Hippocampal formation (tissue), 2 donors: ENCODE data around the gene LRRC56.

Experiments used
- DNase-seq, 2 donors: peaks; one replicate each; lab custom pipeline; 2025; lab: John Stamatoyannopoulos, UW

LRRC56 gene

DNA sequence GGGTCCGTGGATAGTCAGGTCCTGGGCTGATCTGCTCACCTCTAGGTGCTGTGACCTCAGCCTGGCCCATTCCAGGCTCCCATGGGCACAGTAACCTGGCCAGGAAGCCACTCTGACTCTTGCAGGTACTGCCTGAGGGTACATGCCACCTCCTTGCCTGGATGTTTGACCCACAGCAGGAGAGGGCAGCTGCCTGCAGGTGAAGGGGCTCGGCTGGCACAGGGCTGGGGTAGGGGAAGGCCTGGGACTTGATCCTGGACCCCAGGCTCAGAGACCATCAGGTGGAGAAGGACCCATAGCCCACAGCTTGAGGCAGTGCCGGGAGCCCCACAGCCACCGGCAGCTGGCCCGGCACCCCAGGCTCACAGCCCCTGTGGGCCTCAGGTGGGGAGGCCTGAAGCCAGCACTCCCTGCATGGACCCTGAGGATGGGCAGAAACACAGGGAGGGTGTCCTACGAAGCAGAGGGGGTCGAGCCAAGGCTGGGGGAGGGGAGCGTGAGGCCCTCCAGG is 2.7 kb downstream of the LRRC56 start:
- no peak for DNase-seq

DNA sequence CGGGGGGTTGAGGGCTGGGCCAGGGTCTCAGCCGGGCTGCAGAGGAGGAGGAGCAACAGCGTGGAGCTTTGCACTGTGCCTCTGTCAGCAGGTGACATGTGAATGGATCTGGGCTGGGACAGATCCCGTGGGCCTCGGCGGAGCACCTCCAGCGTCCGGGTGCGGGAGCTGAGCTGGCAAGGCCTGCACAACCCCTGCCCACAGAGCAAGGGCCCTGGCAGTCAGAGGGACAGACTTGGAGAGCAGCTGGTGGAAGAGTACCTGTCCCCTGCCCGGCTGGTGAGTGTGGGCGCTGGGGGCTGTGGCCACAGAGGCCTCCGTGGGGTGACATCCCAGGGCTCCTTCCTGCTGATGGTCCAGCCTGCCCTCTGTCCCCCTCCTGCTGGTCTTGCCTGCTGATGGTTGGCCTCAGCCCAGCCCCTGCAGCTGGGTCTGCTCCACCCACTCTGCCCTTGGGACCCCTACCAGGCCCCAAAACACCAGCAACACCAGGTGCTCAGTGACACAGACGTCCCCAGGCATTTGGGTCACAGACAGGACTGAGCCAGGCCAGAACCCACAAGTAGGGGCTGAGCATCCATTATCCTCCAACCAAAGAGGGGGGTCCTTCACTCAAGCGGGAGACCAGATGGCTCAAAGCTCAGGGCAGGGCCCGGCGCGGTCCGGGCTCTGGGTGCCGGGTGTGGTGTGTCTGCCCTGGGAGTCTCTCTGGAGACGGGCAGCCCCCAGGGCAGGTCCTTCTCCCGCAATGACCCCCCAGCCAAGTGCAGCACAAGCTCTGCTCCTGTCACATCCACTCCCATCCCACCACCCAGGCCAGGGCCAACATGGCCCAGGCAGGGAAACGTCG is 3.5 kb downstream of the LRRC56 start:
- no peak for DNase-seq

DNA sequence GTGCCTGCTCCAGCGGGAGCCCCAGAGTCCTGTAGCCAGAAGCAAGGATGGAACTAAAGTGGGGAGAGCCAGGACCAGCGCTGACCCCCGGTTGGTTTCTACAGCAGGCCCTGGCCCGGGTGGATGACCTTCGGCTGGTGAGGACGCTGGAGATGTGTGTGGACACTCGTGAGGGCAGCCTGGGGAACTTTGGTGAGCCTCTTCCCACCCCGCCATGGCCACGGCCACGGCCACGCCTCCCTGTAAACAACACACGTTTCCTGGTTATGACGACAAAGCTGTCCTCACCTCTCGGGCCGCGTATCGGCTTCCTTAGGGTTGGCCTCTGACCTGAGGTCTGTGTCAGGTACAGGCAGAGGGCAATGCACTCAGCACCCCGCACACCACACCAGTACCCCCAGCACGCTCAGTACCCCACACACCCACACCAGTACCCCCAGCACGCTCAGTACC is 4.1 kb downstream of the LRRC56 start:
- DNase-seq, result no peak

GRCh38 chr11:544817-545166 is 7.5 kb downstream of the LRRC56 start:
- no peak for DNase-seq

GRCh38 chr11:545171-545570 is 7.8 kb downstream of the LRRC56 start:
- DNase-seq, result no peak

DNA sequence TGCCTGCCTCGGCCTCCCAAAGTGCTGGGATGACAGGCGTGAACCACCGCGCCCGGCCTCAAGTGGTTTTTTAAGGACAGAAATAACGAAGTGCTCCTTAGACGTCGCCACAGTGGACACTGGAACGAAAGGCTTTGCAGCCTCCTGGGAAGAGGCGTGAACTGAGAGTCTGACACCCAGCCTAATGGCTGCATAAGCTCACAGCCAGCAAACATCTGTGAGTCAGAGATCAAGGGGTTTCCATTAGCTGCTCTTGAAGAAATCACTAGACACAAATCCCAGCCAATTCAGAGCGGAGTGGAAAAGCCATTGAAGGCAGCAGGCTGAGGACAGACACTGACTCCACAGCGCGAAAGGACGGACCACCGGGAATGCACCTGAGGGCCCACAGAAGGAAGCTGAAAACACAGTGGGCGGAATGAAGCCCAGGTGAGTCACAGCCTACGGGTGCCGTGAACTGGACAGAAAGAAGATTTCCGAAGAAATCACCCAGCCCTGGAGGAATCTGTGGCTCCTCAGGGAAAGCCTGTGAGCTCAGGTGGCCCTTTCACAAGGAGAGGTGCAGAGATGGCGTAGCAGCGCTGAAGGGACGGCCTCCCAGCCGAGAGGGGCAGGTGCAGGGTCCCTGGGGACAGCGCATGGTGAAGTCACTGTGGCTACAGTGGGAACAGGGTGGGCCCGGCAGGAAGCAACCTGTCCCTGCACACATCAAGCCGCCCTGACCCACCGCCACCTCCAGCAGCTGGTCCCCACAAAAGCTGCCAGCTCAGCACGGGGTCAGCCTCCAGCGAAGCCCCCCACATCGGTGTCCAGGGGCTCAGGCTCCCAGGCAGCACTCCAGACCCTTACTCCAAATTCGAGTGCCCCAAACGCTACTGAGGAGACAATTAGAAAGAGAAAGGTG is 11.6 kb downstream of the LRRC56 start:
- DNase-seq, result no peak

GRCh38 chr11:550021-550745 is 12.9 kb downstream of the LRRC56 start:
- no peak for DNase-seq

DNA sequence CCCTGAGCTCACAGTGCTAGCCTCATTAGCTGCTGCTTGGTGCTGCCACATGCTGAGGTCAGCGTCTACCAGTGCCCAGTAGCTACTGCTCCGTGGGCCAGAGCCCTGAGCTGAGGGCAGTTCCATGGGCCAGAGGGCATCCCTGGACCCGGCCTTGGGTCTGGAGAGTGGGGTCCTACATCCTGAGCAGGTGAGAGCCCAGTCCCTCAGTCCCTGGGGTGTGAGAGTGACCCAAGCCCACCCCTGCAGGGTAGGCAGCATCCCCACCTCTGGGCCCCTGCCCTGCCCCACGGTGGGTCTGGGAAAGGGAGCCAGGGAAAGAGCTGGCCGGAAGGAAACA is 13.4 kb downstream of the LRRC56 start:
- no peak for DNase-seq

GRCh38 chr11:551131-551530 is 13.8 kb downstream of the LRRC56 start:
- DNase-seq, result no peak

- no peak for DNase-seq
These were observed 14.3 kb downstream of the LRRC56 start for GRCh38 chr11:551596-551995.

DNA sequence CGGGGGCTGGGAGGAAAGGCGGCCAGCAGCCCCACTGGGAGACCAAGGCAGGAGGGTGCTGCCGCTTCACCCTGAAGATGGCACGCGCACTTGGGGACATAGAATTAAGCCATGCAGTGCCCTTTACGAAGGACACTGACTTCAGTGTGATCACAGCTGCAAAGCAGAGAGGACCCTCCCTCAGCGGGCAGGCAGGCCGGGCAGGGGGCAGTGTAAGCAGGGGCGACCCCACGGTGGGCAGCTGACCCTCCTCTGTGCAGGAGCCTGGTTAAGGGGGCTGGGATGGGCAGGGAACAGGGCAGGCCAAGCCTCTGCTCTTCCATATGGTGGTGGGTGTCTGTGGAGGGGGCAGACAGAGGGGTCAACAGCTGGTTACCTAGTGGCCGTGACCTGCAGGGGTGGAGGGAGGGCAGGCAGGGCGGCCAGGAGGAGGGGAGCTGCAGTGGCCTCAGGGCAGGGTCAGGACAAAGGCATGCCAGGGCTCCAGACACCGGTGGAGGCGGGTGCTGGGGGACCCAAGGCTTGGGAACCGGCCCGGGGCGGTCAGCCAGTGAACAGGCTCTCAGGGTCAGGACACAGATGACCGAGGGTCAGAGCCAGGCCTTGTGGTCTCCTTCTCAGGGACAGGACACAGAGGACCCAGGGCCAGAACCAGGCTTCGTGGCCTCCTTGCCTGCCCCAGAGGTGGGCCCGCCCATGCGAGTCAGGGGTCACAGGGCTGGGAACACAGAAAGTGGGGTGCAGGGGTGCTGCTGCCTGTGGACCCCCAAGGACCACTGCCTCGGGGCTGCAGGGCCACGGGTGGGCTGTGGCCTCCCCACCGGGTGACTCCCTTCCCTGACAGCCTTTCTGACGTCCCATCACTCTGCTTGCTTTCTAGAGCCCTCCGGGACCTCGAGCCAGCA is 16.0 kb downstream of the LRRC56 start:
- no peak for DNase-seq

DNA sequence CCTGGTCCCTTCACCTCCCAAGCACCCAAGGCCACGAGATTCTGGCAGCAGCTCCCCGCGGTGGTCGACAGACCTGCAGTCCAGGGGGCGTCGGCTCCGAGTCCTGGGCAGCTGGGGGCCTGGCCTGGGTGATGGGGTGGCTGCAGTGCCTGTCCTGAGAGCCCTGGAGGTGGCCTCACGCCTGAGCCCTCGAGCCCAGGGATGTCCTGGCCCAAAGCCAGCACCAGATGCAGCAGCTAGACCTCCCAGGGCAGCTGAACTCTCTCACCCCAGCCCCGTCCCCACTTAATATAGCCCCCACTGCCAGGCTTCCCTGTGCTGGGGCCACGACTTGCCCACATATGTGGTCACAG is 16.6 kb downstream of the LRRC56 start:
- DNase-seq, result no peak

- DNase-seq, result peak in 1 of 2 donors; percentile 10
These were observed 17.3 kb downstream of the LRRC56 start for GRCh38 chr11:554428-555226.

- no peak for DNase-seq
These were observed 18.0 kb downstream of the LRRC56 start for GRCh38 chr11:555227-555779.

DNA sequence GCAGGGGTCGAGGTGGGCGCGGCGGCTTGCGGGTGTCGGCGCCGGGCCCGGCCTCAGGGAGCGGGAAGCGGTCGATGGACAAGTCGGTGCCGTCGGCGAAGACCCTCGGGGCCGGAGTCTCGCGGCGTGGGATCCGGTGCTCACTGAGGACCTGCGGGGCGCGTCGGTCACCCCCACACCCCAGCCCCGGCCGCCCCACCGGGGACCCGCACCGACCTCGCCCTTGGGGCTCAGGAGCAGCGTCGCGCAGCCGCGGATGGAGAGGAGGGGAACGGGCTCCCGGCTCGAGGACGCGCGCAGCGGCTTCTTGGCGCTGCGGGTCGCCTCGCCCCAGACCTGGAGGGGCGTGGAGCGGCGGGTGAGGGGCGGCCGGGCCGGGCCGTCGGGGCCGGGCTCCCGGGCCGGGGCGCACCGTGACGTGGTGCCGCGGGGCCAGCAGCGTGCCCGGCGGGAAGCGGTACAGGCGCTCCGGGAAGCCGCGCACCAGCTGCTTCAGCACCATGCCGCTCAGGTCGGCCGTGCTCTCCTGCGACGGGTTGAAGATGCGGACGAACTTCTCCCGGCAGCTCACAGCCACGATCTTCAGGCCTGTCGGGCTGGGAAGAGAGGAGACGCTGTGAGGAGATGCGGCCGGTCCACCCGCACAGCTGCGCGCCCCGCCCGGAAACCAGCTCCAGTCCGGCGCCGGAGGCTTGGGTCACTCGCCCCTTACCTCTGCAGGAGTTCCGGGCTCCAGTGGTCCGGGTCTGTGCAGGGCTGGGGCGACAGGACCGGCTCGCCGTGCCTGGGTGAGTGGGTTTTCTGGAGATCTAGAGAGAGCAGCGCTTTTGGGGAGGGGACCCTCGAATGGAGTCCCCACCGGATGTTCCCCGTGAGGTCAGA is 18.7 kb downstream of the LRRC56 start:
- no peak for DNase-seq

- DNase-seq, result no peak
These were observed 19.4 kb downstream of the LRRC56 start for GRCh38 chr11:556662-557256.

- DNase-seq, result no peak
These were observed 20.2 kb downstream of the LRRC56 start for GRCh38 chr11:557328-558132.

DNA sequence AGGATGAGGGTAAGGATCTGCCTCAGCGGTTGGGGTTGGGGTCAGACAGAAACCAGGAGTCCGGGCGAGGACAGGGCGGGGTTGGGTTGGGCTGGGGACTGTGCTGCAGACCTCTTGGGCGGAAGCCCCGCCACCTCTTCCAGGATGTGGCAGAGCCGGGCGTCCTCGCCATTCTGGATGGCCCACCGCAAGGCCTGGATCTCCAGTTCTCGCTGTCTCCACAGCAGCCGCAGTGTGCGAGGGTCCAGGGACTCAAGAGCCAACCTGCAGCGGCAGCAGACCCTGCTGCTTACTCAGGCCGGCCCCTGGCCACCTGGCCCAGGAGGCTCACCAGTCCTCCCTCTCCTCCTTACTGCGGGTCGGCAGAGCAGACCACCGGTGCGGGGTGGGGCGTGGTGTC is 21.2 kb downstream of the LRRC56 start:
- no peak for DNase-seq
